Measurements from ENCODE around the gene HPCAL1.

The HPCAL1 gene

GRCh38 chr2:10357193-10358169 lies 54.8 kb downstream of the HPCAL1 start:
- FAIRE-seq, result no peak

GRCh38 chr2:10359246-10359645 lies 56.5 kb downstream of the HPCAL1 start:
- FAIRE-seq, result no peak

DNA sequence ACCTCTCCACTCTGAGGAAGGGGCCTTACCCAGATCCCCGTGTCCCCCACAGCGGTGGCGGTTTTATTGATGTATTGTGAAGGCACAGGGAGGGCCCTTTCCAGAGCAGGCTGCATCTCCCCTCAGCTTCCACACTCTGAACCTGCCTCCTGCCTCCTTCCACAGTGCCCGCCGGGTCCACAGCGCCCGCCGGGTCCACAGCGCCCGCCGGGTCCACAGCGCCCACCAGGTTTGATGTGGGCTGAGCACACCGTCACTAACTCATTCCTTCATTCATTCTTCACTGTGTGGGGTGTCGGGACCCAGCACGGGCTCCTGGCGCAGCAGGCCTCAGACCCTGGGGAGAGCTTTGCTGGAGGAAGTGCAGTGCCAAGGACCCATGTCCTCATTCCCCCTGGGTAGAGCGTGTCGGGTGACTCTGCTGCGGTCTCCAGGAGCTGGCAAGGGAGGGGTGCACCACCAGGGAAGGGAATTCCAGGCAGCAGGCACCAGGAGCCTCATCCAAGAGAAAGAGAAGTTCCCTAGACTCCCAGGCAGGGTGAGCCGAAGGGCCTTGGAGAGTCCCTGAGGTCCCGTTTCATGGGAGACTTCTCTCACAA lies 57.1 kb downstream of the HPCAL1 start:
- FAIRE-seq, result no peak

- no peak for FAIRE-seq
Measured at GRCh38 chr2:10360460-10360849, 57.8 kb downstream of the HPCAL1 start.

GRCh38 chr2:10360850-10361588 lies 58.3 kb downstream of the HPCAL1 start:
- no peak for FAIRE-seq

GRCh38 chr2:10362096-10362897 lies 59.6 kb downstream of the HPCAL1 start:
- no peak for FAIRE-seq

- no peak for FAIRE-seq
Measured at GRCh38 chr2:10362898-10363454, 60.3 kb downstream of the HPCAL1 start.

DNA sequence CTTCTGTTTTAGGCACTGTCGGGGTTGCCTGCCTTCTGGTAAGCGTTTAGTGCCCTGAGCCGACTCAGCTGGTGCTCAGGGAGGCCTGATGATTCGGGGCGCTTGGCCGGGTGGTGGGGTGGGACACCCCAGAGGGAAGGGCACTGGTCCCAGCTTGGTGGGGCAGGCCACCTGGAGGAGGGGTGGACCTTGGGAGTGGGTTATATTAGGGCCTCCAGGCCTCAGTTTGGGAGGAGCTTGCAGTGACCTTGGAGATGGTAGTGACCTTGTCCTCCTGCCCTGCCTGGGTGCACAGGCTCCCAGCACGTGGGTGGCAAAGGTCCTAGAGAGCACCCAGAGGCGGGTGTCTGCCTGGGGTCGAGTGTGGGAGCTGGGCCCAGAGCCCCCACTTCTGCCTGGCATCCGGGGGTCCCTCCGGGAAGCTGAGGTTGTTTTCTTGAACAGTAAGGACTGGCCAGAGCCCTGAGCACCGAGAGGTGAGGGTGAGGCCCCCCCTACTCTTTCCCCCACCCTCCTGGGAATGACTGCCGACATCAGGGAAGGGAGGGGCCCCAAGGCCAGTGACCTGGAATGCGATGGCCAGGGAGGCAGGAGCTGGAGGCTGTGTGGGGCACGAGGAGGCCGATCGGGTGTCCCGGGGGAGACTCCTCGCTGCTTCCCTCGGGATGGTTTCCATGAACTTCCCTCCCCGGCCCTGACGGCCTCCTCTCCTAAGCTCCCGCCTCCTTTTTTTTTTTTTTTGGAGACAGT lies 61.3 kb downstream of the HPCAL1 start:
- FAIRE-seq, result no peak

- FAIRE-seq, result no peak
Measured at GRCh38 chr2:10365412-10365811, 62.7 kb downstream of the HPCAL1 start.

- FAIRE-seq, result no peak
Measured at GRCh38 chr2:10366601-10367270, 64.0 kb downstream of the HPCAL1 start.

GRCh38 chr2:10367472-10368439 lies 65.1 kb downstream of the HPCAL1 start:
- FAIRE-seq, result no peak

GRCh38 chr2:10368491-10369231 lies 66.0 kb downstream of the HPCAL1 start:
- no peak for FAIRE-seq

GRCh38 chr2:10369269-10370255 lies 66.9 kb downstream of the HPCAL1 start:
- FAIRE-seq, result no peak

- no peak for FAIRE-seq
Measured at GRCh38 chr2:10370390-10370789, 67.7 kb downstream of the HPCAL1 start.

GRCh38 chr2:10370895-10371294 lies 68.2 kb downstream of the HPCAL1 start:
- FAIRE-seq, result no peak

- no peak for FAIRE-seq
Measured at GRCh38 chr2:10371441-10372196, 68.9 kb downstream of the HPCAL1 start.

Measured in TTC549 (cell line).